ENCODE results near the gene SPTSSB. TPM values are rescaled to one million over a fixed set of nuclear protein-coding genes. Genes with fewer than 3 reads are reported as not detected.
A peak's percentile ranks its signal among the peaks of the same experiment; 100 is the strongest.

The SPTSSB gene
- total RNA-seq, 1 experiment from 2014 or later: not detected

- DNase-seq (ENCODE audit: unreplicated experiment): no peak
- H3K4me1 Mint-ChIP-seq (ENCODE audit: insufficient read depth, unreplicated experiment): peaks cover 33% of the 10 kb centered on the region
- ChIA-PET CTCF (no interaction called here), POLR2A (interaction anchor here (0.7 kb wide), 1 partner anchor 81 kb away, joined by 3 read pairs; no protein-coding TSS in a partner anchor)
- H3K27me3 Mint-ChIP-seq (ENCODE audit: insufficient read depth, unreplicated experiment): no peaks in the 10 kb centered on the region
- no TSS peak for BruUV-seq (replicated peaks)
- TF ChIP-seq CTCF (IDR thresholded peaks at IDR 0.05; ENCODE audit: unreplicated experiment): no peak
- no peak overlapping the region for H3K4me3 Mint-ChIP-seq (ENCODE audit: unreplicated experiment)
- H3K36me3 Mint-ChIP-seq (ENCODE audit: insufficient read depth, unreplicated experiment): no peaks in the 10 kb centered on the region
- peak overlapping the region; percentile 29 for H3K27ac Mint-ChIP-seq (ENCODE audit: low read depth, unreplicated experiment)
- no peaks in the 10 kb centered on the region for H3K9me3 Mint-ChIP-seq (ENCODE audit: unreplicated experiment)
- intact Hi-C loops (cut with micrococcal nuclease): no loop called here
These were observed 22.4 kb downstream of the SPTSSB start for GRCh38 chr3:161348796-161349400.

GRCh38 chr3:161347726-161348125, 23.6 kb downstream of the SPTSSB start:
- no peaks in the 10 kb centered on the region for H3K9me3 Mint-ChIP-seq (ENCODE audit: unreplicated experiment)
- H3K4me1 Mint-ChIP-seq (ENCODE audit: insufficient read depth, unreplicated experiment): peaks cover 33% of the 10 kb centered on the region
- ChIA-PET CTCF (no interaction called here), POLR2A (no interaction called here)
- no peak overlapping the region for H3K27ac Mint-ChIP-seq (ENCODE audit: low read depth, unreplicated experiment)
- intact Hi-C loops (cut with micrococcal nuclease): no loop called here
- no peaks in the 10 kb centered on the region for H3K27me3 Mint-ChIP-seq (ENCODE audit: insufficient read depth, unreplicated experiment)
- BruUV-seq (replicated peaks): no TSS peak
- no peak for DNase-seq (ENCODE audit: unreplicated experiment)
- no peaks in the 10 kb centered on the region for H3K36me3 Mint-ChIP-seq (ENCODE audit: insufficient read depth, unreplicated experiment)
- no peak overlapping the region for H3K4me3 Mint-ChIP-seq (ENCODE audit: unreplicated experiment)
- no peak for TF ChIP-seq CTCF (IDR thresholded peaks at IDR 0.05; ENCODE audit: unreplicated experiment)

GRCh38 chr3:161345023-161345422, 26.3 kb downstream of the SPTSSB start:
- BruUV-seq (replicated peaks): no TSS peak
- Mint-ChIP-seq H3K4me1 (ENCODE audit: insufficient read depth, unreplicated experiment) (peaks cover 13% of the 10 kb centered on the region), H3K27me3 (ENCODE audit: insufficient read depth, unreplicated experiment) (no peaks in the 10 kb centered on the region), H3K4me3 (ENCODE audit: unreplicated experiment) (no peak overlapping the region), H3K27ac (ENCODE audit: low read depth, unreplicated experiment) (no peak overlapping the region), H3K9me3 (ENCODE audit: unreplicated experiment) (no peaks in the 10 kb centered on the region), H3K36me3 (ENCODE audit: insufficient read depth, unreplicated experiment) (no peaks in the 10 kb centered on the region)
- TF ChIP-seq CTCF (IDR thresholded peaks at IDR 0.05; ENCODE audit: unreplicated experiment): no peak
- ChIA-PET CTCF (interaction anchor here (0.7 kb wide), 1 partner anchor 15 kb away, joined by 3 read pairs; no protein-coding TSS in a partner anchor), POLR2A (interaction anchor here (0.8 kb wide), 1 partner anchor 58 kb away, joined by 3 read pairs; no protein-coding TSS in a partner anchor)
- intact Hi-C loops (cut with micrococcal nuclease): no loop called here
- no peak for DNase-seq (ENCODE audit: unreplicated experiment)

- Mint-ChIP-seq H3K4me1 (ENCODE audit: insufficient read depth, unreplicated experiment) (peaks cover 3% of the 10 kb centered on the region), H3K36me3 (ENCODE audit: insufficient read depth, unreplicated experiment) (no peaks in the 10 kb centered on the region), H3K4me3 (ENCODE audit: unreplicated experiment) (no peak overlapping the region), H3K27me3 (ENCODE audit: insufficient read depth, unreplicated experiment) (no peaks in the 10 kb centered on the region), H3K27ac (ENCODE audit: low read depth, unreplicated experiment) (no peak overlapping the region), H3K9me3 (ENCODE audit: unreplicated experiment) (no peaks in the 10 kb centered on the region)
- BruUV-seq (replicated peaks): no TSS peak
- intact Hi-C loops (cut with micrococcal nuclease): no loop called here
- TF ChIP-seq CTCF (IDR thresholded peaks at IDR 0.05; ENCODE audit: unreplicated experiment): no peak
- ChIA-PET CTCF (interaction anchor here (1.1 kb wide), 1 partner anchor 69 kb away, joined by 4 read pairs; no protein-coding TSS in a partner anchor), POLR2A (interaction anchor here (0.7 kb wide), 1 partner anchor 9 kb away, joined by 3 read pairs; no protein-coding TSS in a partner anchor)
- DNase-seq (ENCODE audit: unreplicated experiment): peak; percentile 16
These were observed 27.3 kb downstream of the SPTSSB start for GRCh38 chr3:161343986-161344385.
